Activated CD8-positive, alpha-beta memory T cell treated with anti-CD3 and anti-CD28 coated beads, Interleukin-2, amount 50 U/mL, for 1 hour (primary cell): Measurements from ENCODE around the gene TMEM236.

Experiments
- DNase-seq: peaks from one replicate; pipeline ENCODE4 v3.0.0-alpha.2; 2020; ENCODE audit errors: extremely low read depth

TMEM236 gene

GRCh38 chr10:17820943-17821342, 68.9 kb downstream of the TMEM236 start:
- no peak for DNase-seq

GRCh38 chr10:17821893-17822292, 69.9 kb downstream of the TMEM236 start:
- DNase-seq = no peak

- DNase-seq = no peak
These were observed 79.3 kb downstream of the TMEM236 start for GRCh38 chr10:17831341-17831740.

GRCh38 chr10:17831896-17832295, 79.9 kb downstream of the TMEM236 start:
- no peak for DNase-seq

- no peak for DNase-seq
These were observed 81.7 kb downstream of the TMEM236 start for GRCh38 chr10:17833656-17834055.

- no peak for DNase-seq
These were observed 83.7 kb downstream of the TMEM236 start for GRCh38 chr10:17835688-17836087.

GRCh38 chr10:17836942-17837341, 84.9 kb downstream of the TMEM236 start:
- DNase-seq = no peak

GRCh38 chr10:17838080-17838648, 86.2 kb downstream of the TMEM236 start:
- no peak for DNase-seq

- no peak for DNase-seq
These were observed 89.0 kb downstream of the TMEM236 start for GRCh38 chr10:17841050-17841449.

GRCh38 chr10:17842641-17843040, 90.6 kb downstream of the TMEM236 start:
- no peak for DNase-seq

- no peak for DNase-seq
These were observed 95.7 kb downstream of the TMEM236 start for GRCh38 chr10:17847585-17848296.

GRCh38 chr10:17848646-17849045, 96.6 kb downstream of the TMEM236 start:
- no peak for DNase-seq
